HG02642 (cell line): ENCODE measurements around the gene OR4N5.
"Not testable (repeated sequence)": the region's sequence is repeated elsewhere in the genome, so short reads cannot be mapped to it uniquely, and the experiment has no call there.

Experiments
- ATAC-seq: cut with Tn5 transposase; IDR thresholded peaks from one replicate; pipeline ENCODE4 v1.9.1; 2021; ENCODE audit warnings: mild to moderate bottlenecking; ENCODE audit not compliant: unreplicated experiment, poor library complexity

The OR4N5 gene, protein sequence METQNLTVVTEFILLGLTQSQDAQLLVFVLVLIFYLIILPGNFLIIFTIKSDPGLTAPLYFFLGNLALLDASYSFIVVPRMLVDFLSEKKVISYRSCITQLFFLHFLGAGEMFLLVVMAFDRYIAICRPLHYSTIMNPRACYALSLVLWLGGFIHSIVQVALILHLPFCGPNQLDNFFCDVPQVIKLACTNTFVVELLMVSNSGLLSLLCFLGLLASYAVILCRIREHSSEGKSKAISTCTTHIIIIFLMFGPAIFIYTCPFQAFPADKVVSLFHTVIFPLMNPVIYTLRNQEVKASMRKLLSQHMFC

DNA sequence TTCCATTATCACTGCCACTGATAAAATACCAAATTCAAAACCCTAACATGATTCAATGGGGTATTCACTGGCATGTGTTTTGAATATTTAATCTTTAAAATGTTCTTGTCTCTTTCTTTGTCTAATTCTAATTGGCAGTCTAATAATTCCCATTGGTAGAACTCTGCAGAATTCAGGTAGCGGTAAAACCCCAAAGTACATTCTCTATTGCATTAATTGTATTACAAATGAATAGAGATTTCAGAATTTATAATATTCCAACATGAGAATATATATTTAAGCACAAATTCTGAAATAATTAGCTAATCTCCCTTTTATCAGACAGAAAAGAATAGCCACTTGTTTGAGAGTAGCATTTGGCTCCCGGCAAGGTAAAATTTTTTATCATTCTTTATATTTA is at the start of gene OR4N5:
OR4N5 (plus strand) TSS at position 301 of the 400 bp plus-strand sequence. CDS start 4,916 bp downstream, outside the sequence.
- no peak for ATAC-seq

DNA sequence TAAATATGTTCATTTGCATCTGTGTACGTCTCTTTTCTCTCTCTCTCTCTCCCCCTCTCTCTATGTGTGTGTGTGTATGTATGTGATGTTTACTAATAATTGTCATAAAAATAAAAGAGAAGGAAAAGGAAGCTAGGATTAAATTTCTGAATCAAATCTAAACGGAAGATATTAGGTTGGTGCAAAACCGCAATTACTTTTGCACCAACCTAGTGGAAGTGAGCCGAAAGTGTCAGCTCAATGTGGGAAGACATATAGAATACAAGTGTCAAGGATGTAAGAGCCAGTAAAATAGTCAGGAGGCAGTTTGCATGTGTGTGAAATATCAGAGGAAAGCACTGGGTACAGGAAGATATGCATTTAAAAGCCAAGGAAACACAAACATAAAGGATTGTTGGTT is 46.6 kb upstream of the OR4N5 start:
- no peak for ATAC-seq

DNA sequence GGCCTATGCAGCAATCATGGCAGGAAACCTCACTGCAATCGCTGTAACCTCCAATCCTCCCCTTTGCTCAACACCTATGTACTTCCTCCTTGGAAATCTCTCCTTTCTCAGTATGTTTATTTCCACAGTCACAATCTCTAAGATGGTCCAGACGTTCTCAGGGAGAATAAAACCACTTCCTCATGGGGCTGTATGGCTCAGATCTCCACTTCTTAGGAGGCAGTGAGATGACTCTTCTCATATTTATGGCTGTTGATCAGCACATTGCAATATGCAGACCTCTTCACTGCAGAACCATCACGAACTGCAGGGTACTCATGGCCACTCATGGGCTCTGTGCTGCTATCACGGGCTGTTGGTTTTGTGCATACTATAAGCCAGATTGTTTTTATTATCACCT is 45.2 kb upstream of the OR4N5 start:
- ATAC-seq: no peak

DNA sequence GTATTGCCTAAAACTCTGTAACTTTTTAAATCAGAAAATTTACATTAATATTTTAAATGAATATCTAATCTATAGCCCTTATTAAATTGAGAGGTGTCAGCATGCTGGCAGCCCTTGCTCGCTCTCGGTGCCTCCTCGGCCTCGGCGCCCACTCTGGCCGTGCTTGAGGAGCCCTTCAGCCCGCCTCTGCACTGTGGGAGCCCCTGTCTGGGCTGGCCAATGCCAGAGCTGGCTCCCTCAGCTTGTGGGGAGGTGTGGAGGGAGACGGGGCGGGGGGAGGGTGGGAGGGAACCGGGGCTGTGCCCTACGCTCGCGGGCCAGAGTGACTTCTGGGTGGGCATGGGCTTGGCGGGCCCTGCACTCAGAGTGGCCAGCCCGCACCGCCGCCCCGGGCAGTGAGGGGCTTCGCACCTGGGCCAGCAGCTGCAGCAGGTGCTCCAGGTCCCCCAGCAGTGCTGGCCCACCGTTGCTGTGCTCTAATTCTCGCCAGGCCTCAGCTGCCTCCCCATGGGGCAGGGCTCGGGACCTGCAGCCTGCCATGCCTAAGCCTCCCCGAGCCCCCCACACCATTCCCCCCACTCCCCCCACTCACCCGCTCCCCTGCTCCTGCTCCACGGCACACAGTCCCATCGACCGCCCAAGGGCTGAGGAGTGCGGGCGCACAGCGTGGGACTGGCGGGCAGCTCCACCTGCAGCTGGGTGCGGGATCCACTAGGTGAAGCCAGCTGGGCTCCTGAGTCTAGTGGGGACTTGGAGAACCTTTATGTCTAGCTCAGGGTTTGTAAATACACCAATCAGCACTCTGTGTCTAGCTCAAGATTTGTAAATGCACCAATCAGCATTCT is 39.5 kb upstream of the OR4N5 start:
- not testable (repeated sequence) for ATAC-seq

DNA sequence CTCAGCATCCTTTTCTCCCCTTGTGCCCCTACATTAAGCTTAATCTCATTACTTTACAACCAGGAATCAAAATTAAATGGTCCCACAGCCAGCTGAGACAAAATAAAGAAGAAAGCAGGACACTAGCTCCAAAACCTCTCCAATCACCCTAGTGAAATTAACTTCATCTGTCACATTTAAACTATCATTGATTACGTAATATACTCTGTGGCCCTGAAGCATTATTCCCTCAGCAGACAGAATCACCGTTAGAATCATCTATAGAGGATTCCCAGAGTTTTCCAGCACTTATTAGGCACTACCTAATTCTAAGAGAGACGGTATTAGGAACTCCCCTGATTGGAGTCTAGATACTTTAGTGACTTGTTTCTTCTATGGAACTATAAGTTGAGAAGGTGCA is 28.2 kb upstream of the OR4N5 start, which contains the start of gene OR4K17:
OR4K17 (plus strand) TSS at position 302 of the 400 bp plus-strand sequence. CDS start 6,761 bp downstream, outside the sequence.
- no peak for ATAC-seq

DNA sequence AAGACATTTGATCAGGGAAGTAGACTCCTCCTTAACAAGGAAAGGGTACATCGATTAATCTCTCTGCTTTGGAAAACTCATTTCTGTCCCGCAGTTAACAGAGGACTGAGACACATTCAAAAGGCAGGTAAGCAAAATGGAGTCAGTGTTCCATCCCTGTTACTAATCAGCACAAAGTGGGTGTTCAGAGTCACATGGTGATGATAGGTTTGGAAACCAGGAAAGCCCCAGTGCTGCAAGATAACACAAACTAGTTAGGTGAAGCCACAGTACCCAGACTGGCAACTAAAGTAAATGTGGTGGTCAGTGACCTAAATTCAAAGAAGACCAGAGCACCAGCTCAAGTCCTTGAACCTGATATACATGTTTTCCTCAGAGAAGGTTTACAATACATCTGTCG is 26.3 kb upstream of the OR4N5 start:
- ATAC-seq: no peak

DNA sequence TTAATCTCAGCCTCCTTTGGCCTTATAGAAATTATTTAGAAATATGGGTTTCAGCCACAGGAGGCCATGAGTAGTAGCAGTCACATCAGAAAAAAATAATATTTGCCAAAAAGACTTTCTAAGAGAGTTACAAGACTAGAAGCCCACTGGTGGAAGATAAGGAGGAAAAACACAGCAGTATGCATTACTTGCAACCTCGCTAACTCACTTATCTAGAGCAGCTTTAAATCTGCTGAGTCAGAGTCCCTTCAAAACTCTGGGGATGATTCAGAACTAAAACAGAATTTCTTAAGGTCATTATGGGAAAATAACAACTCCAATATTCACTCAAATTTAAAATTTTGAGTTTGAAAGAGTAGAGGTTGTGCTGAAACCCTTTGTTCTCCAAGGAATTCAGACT is 21.9 kb upstream of the OR4N5 start:
- ATAC-seq: no peak

DNA sequence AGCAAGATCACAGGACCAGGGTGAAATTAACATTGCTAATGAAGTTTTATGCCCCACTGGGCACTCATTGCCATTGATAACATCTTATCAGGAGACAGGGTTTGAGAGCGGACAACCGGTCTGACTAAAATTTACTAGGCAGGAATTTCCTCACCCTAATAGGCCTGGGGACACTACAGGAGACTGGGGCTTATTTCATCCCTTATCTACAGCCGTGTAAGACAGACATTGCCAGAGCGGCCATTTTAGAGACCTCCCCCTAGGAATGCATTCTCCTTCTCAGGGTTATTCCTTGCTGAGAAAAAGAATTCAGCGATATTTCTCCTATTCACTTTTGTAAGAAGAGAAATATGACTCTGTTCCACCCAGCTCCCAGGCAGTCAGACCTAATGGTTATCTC is 19.8 kb upstream of the OR4N5 start:
- ATAC-seq: no peak

DNA sequence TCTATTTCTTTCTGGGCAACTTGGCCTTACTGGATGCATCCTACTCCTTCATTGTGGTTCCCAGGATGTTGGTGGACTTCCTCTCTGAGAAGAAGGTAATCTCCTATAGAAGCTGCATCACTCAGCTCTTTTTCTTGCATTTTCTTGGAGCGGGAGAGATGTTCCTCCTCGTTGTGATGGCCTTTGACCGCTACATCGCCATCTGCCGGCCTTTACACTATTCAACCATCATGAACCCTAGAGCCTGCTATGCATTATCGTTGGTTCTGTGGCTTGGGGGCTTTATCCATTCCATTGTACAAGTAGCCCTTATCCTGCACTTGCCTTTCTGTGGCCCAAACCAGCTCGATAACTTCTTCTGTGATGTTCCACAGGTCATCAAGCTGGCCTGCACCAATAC is 5.3 kb downstream of the OR4N5 start:
- ATAC-seq: no peak

DNA sequence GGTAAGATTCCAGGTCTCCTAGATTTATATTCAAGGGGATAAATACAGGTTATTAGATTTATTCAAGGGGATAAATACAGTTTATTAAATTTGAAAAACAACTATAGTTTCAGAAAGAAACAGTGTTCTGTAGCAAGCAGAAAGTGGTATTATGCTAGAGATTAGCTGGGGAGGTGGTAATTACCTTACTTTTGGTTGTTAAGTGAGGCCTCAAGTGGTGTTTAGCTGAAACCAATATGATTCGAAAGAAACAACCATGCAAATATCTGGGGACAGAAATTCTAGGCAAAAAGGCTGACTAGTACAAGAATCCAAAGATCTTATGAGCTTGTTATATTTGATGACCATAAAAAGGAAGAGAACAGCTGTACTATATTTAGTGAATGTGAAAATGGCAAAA is 6.2 kb downstream of the OR4N5 start:
- no peak for ATAC-seq

DNA sequence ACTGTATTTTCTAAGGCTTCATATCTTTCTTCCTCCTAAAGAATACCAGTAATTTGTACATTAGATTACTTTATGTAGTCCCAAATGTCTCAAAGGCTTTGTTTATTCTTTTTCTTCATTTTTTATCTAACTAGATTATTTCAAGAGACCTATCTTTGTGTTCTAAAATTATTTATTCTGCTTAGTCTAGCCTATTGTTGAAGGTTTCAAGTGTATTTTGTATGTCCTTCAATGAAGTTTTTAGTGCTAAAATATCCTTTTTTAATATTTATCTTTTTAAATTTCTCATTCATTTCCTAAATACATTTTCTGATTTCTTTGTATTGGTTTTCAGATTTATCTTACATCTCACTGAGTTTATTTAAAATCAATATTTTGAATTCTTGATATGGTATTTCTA is 25.8 kb downstream of the OR4N5 start:
- no peak for ATAC-seq

DNA sequence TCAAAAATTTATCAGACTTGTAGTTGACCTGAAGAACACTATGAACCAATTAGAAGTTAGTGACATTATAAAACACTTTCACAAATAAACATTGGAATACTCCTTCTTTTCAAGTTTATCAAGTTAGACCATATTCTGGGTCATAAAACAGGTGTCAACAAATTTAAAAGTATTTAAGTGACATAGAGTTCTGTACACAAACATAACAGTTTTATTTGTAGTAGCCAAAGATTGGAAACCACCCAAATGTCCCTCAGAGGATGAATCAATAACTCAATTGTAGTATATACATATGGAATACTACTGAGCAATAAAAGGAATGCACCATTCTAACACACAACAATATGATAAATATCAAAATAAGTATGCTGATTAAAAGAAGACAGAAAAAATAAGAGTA is 28.5 kb downstream of the OR4N5 start:
- ATAC-seq: no peak

DNA sequence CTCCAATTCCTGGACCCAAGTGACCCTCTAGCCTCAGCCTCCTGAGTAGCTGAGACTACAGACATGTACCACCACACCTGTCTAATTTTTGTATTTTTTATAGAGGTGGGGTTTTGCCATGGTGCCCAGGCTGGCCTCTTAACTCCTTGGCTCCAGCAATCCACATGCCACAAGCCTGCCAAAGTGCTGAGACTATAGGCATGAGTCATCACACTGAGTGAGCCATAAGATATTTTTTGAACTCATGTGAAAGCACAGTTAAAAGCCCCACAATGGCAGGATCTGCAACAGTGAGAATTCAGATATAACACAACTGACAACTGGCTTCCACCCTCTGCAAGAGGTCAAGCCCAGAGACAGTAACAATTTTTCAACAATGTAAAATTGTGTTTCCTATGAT is 31.2 kb downstream of the OR4N5 start:
- ATAC-seq: not testable (repeated sequence)

DNA sequence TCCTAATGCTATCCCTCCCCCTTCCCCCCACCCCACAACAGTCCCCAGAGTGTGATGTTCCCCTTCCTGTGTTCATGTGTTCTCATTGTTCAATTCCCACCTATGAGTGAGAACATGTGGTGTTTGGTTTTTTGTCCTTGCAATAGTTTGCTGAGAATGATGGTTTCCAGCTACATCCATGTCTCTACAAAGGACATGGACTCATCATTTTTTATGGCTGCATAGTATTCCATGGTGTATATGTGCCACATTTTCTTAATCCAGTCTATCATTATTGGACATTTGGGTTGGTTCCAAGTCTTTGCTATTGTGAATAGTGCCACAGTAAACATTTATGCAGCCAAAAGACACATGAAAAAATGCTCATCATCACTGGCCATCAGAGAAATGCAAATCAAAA is 35.6 kb downstream of the OR4N5 start:
- ATAC-seq: not testable (repeated sequence)

DNA sequence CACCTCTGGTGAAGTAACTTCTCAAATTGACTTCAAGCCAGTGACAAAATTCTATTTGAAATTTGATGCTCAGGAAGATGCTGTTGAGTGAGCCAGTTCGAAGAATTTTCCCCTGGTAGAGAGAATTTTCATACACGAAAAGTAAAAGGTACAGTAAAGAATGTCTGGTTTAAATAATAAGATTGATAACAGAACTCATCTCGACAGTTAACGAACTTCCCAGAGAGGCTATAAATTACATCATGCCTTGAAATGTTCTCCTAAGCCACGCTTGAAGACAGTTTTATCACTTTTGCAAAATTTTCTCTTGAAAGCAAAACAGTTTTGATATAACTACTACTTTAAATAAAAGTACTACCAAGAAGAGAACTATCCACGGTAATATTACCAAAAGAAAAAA is 37.7 kb downstream of the OR4N5 start:
- ATAC-seq: no peak

DNA sequence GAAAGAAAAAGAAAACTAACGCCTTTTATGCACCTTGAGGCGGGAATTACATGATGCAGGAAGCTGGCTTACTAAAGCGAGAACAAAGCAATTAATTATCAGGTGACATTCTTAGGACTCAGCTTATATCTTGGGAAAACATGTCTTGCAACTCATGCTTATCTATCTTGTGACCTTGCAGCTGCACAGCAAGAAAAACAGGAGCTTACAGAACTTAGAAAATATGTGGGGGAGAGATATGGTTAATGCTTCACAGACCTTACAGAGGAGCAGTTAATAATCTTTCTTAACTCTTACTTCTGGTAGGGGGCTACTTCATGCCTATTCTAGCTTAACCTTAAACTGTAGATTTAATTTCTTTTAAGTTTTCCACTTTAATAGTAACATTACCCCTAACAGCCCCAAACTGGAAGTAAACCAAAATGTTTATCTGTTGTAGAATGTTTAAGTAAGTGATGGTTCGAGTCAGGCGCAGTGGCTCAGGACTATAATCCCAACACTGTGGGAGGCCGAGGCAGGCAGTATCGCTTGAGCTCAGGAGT is 38.9 kb downstream of the OR4N5 start:
- no peak for ATAC-seq

DNA sequence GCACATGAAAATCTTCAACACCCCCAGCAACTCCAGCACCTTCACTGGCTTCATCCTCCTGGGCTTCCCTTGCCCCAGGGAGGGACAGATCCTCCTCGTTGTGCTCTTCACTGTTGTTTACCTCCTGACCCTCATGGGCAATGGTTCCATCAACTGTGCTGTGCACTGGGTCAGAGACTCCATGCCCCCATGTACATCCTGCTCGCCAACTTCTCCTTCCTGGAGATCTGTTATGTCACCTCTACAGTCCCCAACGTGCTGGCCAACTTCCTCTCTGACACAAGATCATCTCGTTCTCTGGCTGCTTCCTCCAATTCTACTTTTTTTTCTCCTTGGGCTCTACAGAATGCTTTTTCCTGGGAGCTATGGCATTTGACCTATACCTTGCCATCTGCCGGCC is 40.6 kb downstream of the OR4N5 start:
- no peak for ATAC-seq

DNA sequence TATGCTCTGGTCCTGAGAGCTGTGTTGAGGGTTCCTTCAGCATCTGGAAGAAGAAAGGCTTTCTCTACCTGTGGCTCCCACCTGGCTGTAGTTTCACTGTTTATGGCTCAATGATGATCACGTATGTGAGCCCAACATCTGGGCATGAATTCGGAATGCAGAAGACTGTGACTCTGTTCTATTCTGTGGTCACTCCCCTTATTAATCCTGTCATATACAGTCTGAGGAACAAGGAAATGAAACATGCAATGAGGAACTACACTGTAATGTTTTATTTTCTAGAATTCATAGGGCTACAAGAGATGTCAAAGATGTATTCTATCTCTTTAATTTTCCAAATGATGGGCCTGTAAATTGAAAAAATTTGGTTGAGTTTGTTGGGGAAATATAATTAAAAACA is 41.3 kb downstream of the OR4N5 start:
- ATAC-seq: no peak

DNA sequence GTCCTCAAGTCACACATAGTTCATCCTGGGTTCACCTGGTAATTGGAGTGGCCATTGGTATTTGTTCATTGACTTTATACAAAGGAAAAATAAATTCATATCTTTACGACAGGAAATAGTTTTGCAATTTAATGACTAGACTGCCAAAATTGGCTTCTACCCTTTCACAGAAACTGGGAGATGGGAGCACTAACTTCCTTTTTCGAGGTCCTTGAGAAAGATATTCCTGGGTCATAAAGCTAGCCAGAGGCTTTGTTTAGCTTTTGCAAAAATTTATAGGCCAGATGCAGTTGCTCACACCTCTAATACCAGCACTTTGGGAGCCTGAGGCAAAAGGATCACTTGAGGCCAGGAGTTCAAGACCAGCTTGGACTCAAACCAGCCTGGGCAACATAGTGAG is 41.9 kb downstream of the OR4N5 start:
- no peak for ATAC-seq

DNA sequence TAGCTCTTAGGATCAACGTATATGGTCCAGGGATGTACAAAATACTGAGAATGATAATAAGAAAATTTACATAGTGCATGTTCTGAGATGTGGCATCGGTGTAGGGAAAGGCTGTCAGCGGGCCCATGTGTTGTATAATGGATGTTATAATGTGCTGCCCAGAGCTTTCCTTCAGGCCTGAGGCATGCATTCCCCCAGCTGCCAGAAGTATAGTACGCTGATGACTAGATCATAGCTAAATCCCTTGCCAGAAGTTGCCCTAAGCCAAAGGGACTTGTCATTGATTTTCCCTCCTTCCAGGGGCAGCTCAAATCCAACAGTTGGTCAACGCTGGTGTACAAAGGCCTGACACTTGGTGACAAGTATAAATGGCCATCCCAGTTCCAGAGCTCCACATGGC is 45.6 kb downstream of the OR4N5 start:
- no peak for ATAC-seq

DNA sequence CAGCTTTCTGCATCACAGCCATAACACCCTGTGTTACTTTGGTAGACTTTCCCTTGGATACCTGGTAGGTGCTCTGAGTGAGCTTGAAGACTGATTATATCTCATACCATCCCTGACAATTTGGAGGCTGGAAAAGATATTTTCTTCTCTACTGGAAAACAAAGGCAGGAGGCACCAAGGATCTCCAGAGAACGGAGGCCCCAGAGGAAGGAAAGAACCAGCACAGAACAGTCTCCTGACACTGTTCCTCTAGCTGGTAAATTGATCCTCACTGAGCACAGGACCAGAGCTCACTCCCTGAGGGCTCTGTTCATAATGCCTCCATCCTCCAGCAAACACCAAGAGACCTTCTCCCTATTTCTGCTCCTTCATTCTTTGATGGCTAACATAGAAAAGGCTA is 52.0 kb downstream of the OR4N5 start, which contains the start of gene OR11G2:
OR11G2 (plus strand) TSS at position 301 of the 400 bp plus-strand sequence. CDS start 6,542 bp downstream, outside the sequence.
- no peak for ATAC-seq
